ENCODE measurements around the gene MYZAP. TPM values are rescaled to one million over a fixed set of nuclear protein-coding genes. Genes with fewer than 3 reads are reported as not detected.

MYZAP gene
- total and polyA plus RNA-seq, 2 of the 13 experiments (the other 11 are each of a cell fraction or from before 2014, with no cell fraction given) = not detected

DNA sequence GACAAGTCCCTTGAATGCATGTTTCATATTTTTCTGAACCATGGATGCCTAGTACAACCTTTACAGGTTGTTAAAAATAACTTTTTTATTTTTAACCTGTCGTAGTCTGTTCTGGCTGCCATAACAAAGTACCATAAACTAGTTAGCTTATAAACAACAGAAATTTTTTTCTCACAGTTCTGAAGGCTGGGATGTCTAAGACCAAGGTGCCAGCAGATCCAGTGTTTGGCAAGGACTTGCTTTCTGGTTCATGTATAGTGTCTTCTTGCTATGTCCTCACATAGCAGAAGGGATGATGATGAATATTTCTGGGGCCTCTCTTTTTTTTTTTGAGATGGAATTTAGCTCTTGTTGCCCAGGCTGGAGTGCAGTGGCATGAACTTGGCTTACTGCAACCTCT is 91.8 kb downstream of the MYZAP start:
- Histone ChIP-seq H2AFZ (ENCODE audit: low read length) (no peak overlapping the region), H3K4me2 (ENCODE audit: low read depth, low read length) (no peak overlapping the region), H3K4me3 (replicated peaks in 1 of 3; ENCODE audit: insufficient read depth in 1 of 3, low read depth in 2 of 3, low read length in 3 of 3) (no peak overlapping the region), H3K9ac (ENCODE audit: insufficient read depth, low read depth, low read length) (no peak overlapping the region), H3K27me3 (ENCODE audit: control insufficient read depth in 1 of 2, insufficient read depth in 2 of 2, low read length in 2 of 2) (peaks cover 1 to 9% of the 10 kb centered on the region in 2 experiments; a peak in 3 of 5 replicates), H3K36me3 (replicated peaks in 1 of 2; ENCODE audit: control insufficient read depth in 1 of 2, insufficient read depth in 2 of 2, low read length in 2 of 2) (no peaks in the 10 kb centered on the region), H4K20me1 (ENCODE audit: insufficient read depth, low read length) (no peaks in the 10 kb centered on the region), H3K9me3 (ENCODE audit: low read length) (no peaks in the 10 kb centered on the region), H3K27ac (ENCODE audit: extremely low read length, insufficient read depth, low read length) (no peak overlapping the region), H3K4me1 (ENCODE audit: insufficient read depth, low read length) (no peaks in the 10 kb centered on the region), H3K79me2 (ENCODE audit: insufficient read depth, low read length) (no peaks in the 10 kb centered on the region)
- in situ Hi-C loops (cut with HindIII; ENCODE audit: extremely low pct_ligation_motif_present, low pct_unique_long_range_greater_than_20kb) = no loop called here
- FAIRE-seq (no peak), DNase-seq (ENCODE audit: low spot score) (no peak), ATAC-seq (no peak)
- ChIA-PET POLR2A (no interaction called here), CTCF (ENCODE audit: low intra/inter-chr PET ratio, low total read pairs) (no interaction called here)
- intact Hi-C loops (cut with micrococcal nuclease; ENCODE audit: unreplicated experiment) = no loop called here
- WGBS (ENCODE audit: low lambda C conversion rate) = 19% methylated on average over 1 of the region's 1 CpG
- BruUV-seq (replicated peaks) = no TSS peak
- TF ChIP-seq, protein P1, sequence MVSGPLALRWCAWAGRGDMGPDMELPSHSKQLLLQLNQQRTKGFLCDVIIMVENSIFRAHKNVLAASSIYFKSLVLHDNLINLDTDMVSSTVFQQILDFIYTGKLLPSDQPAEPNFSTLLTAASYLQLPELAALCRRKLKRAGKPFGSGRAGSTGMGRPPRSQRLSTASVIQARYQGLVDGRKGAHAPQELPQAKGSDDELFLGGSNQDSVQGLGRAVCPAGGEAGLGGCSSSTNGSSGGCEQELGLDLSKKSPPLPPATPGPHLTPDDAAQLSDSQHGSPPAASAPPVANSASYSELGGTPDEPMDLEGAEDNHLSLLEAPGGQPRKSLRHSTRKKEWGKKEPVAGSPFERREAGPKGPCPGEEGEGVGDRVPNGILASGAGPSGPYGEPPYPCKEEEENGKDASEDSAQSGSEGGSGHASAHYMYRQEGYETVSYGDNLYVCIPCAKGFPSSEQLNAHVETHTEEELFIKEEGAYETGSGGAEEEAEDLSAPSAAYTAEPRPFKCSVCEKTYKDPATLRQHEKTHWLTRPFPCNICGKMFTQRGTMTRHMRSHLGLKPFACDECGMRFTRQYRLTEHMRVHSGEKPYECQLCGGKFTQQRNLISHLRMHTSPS (CRISPR knock-in tag; IDR thresholded peaks at IDR 0.05; ENCODE audit: low read depth) = no peak
- TF ChIP-seq SALL2 (CRISPR knock-in tag; IDR thresholded peaks at IDR 0.05) = no peak
- TF ChIP-seq, protein P2, sequence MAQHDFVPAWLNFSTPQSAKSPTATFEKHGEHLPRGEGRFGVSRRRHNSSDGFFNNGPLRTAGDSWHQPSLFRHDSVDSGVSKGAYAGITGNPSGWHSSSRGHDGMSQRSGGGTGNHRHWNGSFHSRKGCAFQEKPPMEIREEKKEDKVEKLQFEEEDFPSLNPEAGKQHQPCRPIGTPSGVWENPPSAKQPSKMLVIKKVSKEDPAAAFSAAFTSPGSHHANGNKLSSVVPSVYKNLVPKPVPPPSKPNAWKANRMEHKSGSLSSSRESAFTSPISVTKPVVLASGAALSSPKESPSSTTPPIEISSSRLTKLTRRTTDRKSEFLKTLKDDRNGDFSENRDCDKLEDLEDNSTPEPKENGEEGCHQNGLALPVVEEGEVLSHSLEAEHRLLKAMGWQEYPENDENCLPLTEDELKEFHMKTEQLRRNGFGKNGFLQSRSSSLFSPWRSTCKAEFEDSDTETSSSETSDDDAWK (CRISPR knock-in tag; IDR thresholded peaks at IDR 0.05) = no peak
- TF ChIP-seq HNF1B (CRISPR knock-in tag; IDR thresholded peaks at IDR 0.05) = no peak
- no peak for TF ChIP-seq ZNF337 (CRISPR knock-in tag; IDR thresholded peaks at IDR 0.05; ENCODE audit: borderline replicate concordance, low read depth)
- no peak for TF ChIP-seq GATA4 (IDR thresholded peaks at IDR 0.05; ENCODE audit: borderline replicate concordance, low read depth)
- TF ChIP-seq TSC22D2 (CRISPR knock-in tag; IDR thresholded peaks at IDR 0.05; ENCODE audit: borderline replicate concordance) = no peak
- TF ChIP-seq KLF15 (CRISPR knock-in tag; IDR thresholded peaks at IDR 0.05; ENCODE audit: borderline replicate concordance) = no peak
- no peak for TF ChIP-seq FOXM1 (CRISPR knock-in tag; IDR thresholded peaks at IDR 0.05)
- TF ChIP-seq TCF12 (IDR thresholded peaks at IDR 0.05) = no peak
- no peak for TF ChIP-seq TCF12 (CRISPR knock-in tag; IDR thresholded peaks at IDR 0.05)
- TF ChIP-seq, protein P3, sequence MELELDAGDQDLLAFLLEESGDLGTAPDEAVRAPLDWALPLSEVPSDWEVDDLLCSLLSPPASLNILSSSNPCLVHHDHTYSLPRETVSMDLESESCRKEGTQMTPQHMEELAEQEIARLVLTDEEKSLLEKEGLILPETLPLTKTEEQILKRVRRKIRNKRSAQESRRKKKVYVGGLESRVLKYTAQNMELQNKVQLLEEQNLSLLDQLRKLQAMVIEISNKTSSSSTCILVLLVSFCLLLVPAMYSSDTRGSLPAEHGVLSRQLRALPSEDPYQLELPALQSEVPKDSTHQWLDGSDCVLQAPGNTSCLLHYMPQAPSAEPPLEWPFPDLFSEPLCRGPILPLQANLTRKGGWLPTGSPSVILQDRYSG (CRISPR knock-in tag; IDR thresholded peaks at IDR 0.05) = no peak
- no peak for TF ChIP-seq SATB2 (CRISPR knock-in tag; IDR thresholded peaks at IDR 0.05)
- TF ChIP-seq ATF7 (IDR thresholded peaks at IDR 0.05) = no peak
- TF ChIP-seq ATF7 (CRISPR knock-in tag; IDR thresholded peaks at IDR 0.05) = no peak
- TF ChIP-seq ZNF841 (CRISPR knock-in tag; IDR thresholded peaks at IDR 0.05; ENCODE audit: borderline replicate concordance) = no peak
- TF ChIP-seq ZNF777 (CRISPR knock-in tag; IDR thresholded peaks at IDR 0.05) = no peak
